Fibroblast of lung (primary cell): ENCODE data around the gene ITIH4. TPM values are rescaled to one million over a fixed set of nuclear protein-coding genes. Genes with fewer than 3 reads are reported as not detected.

Source experiments
- DNase-seq, 2 donors: peaks; one replicate each; pipeline versions ENCODE4 v3.0.0 to v3.0.0-alpha.2; 2010; ENCODE audit warnings: low read depth in 2 of 2
- H2AFZ ChIP-seq: 2 replicates; pipeline ENCODE4 v1.5.1; 2012; ENCODE audit warnings: low read length, control low read depth, inconsistent platforms
- H3K27ac ChIP-seq: 2 replicates; pipeline ENCODE4 v1.5.1; 2011; ENCODE audit warnings: low read length, control low read depth; ENCODE audit not compliant: insufficient read depth
- H3K27me3 ChIP-seq: 2 replicates; pipeline ENCODE4 v1.5.1; 2011; ENCODE audit warnings: mild to moderate bottlenecking, low read length; ENCODE audit not compliant: control insufficient read depth, insufficient read depth
- H3K36me3 ChIP-seq: 2 replicates; pipeline ENCODE4 v1.5.1; 2011; ENCODE audit warnings: low read length; ENCODE audit not compliant: control insufficient read depth, insufficient read depth
- H3K4me1 ChIP-seq: 2 replicates; pipeline ENCODE4 v1.5.1; 2011; ENCODE audit warnings: low read length; ENCODE audit not compliant: control insufficient read depth, insufficient read depth; ENCODE audit errors: extremely low read depth
- H3K4me2 ChIP-seq: 2 replicates; pipeline ENCODE4 v1.5.1; 2011; ENCODE audit warnings: low read length, control low read depth; ENCODE audit not compliant: insufficient read depth; ENCODE audit errors: extremely low read depth
- H3K4me3 ChIP-seq, 4 experiments: fragments of 200-600 bp in 1 of 4; sonication (generic) in 1 of 4; replicated peaks in 1 of 4; 2 replicates each; pipeline ENCODE4 v1.5.1; 2011 to 2016; ENCODE audit warnings: low read length in 4 of 4, low read depth in 3 of 4, mild to moderate bottlenecking in 3 of 4, control low read depth in 2 of 4, inconsistent platforms in 1 of 4, mixed read lengths in 1 of 4; ENCODE audit not compliant: insufficient read depth in 1 of 4; ENCODE audit errors: control extremely low read depth in 1 of 4
- H3K79me2 ChIP-seq: 2 replicates; pipeline ENCODE4 v1.5.1; 2012; ENCODE audit warnings: mild to moderate bottlenecking, low read length, inconsistent platforms; ENCODE audit not compliant: control insufficient read depth, insufficient read depth
- H3K9ac ChIP-seq: 2 replicates; pipeline ENCODE4 v1.5.1; 2011; ENCODE audit warnings: mild to moderate bottlenecking, low read length, control low read depth; ENCODE audit not compliant: insufficient read depth
- H3K9me3 ChIP-seq: 2 replicates; pipeline ENCODE4 v1.5.1; 2012; ENCODE audit warnings: low read depth, low read length; ENCODE audit not compliant: control insufficient read depth, insufficient read depth
- H4K20me1 ChIP-seq: 2 replicates; pipeline ENCODE4 v1.5.1; 2011; ENCODE audit warnings: low read length; ENCODE audit not compliant: control insufficient read depth, insufficient read depth; ENCODE audit errors: extremely low read depth
- CTCF ChIP-seq, 2 donors: IDR thresholded peaks in 1 of 2; conservative IDR thresholded peaks in 1 of 2; 1 replicate in 1 of 2; 2 replicates in 1 of 2; pipeline ENCODE4 v1.5.1; 2011 to 2012; ENCODE audit warnings: low read length in 2 of 2, control low read depth in 1 of 2, inconsistent platforms in 1 of 2, low read depth in 1 of 2, mild to moderate bottlenecking in 1 of 2
- EZH2 ChIP-seq: IDR thresholded peaks from 2 replicates; pipeline ENCODE4 v1.5.1; 2012; ENCODE audit warnings: low read length, control low read depth, mild to moderate bottlenecking; ENCODE audit errors: missing control alignments
- polyA plus RNA-seq, 2 donors: library from polyadenylated mRNA; depleted of rRNA in 1 of 2; stranded (reverse) in 1 of 2; unstranded in 1 of 2; fragments of >200 nt; gene quantifications; 2 replicates each; pipeline ENCODE4 v1.2.1, GENCODE V29; 2011 to 2012; ENCODE audit warnings: missing spikeins in 1 of 2
- total RNA-seq: library from RNA; depleted of rRNA; stranded (reverse); fragments of >200 nt; gene quantifications from 2 replicates; pipeline ENCODE4 v1.2.1, GENCODE V29; 2014

ITIH4 gene
- total and polyA plus RNA-seq, 2 donors (not counting 1 experiment from before 2014, with no cell fraction given) = 1.1 to 2.6 TPM

- Histone ChIP-seq H3K27me3 (no peaks in the 10 kb centered on the region), H3K4me1 (peaks cover 20% of the 10 kb centered on the region), H3K79me2 (no peaks in the 10 kb centered on the region), H3K4me2 (no peak overlapping the region), H3K9me3 (no peaks in the 10 kb centered on the region), H3K36me3 (no peaks in the 10 kb centered on the region), H2AFZ (no peak overlapping the region), H3K4me3 (no peak overlapping the region), H3K27ac (no peak overlapping the region), H4K20me1 (no peaks in the 10 kb centered on the region), H3K9ac (no peak overlapping the region)
- TF ChIP-seq CTCF (conservative IDR thresholded peaks at IDR 0.05 in 1 of 2, IDR thresholded peaks at IDR 0.05 in 1 of 2; ENCODE audit: low read depth in 1 of 2, low read length in 2 of 2) (no peak), EZH2 (no peak)
- no peak for DNase-seq
These were observed 5.4 kb upstream of the ITIH4 start for GRCh38 chr3:52835766-52836470.

DNA sequence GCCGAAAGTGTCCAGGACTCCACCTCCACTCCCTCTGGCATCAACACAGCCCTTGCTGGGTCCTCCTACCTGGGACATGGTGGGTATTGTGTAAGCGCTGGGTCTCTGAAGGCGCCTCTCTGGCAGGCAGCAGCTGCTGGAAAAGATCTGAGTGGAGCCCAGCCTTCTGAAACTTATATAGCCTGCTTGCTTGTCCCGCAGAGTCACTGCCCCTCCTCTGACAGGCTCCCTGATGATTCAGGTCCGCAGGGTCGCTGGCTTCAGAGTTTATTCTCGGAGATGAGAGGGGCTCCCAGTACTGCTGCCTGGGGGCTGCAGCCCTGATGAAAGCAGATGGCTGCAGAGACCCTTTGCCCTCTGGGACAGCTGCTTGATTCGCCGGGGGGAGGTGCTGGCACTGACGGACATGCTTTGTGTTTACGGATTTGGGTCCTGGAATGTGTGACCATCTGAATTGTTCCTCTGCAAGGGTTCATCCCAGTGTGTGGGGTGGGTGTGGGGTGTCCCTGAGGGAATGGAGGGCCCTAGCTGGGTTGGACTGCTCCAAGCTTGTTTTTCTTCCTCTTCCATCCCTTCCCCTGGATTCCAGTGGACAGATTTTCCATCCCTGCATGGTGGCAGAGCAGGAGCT lies 4.5 kb upstream of the ITIH4 start, which contains the start of gene MUSTN1:
Gene MUSTN1 (minus strand): TSS at position 149 of the 631 bp plus-strand sequence. CDS start 71 bp downstream, at position 78.
- Histone ChIP-seq H3K27ac (no peak within 1 kb of the TSS), H3K4me2 (peak within 1 kb of the TSS; percentile 23)

More for the DNA sequence above, 4.5 kb upstream of the ITIH4 start, which contains the start of gene MUSTN1:
- Histone ChIP-seq H3K9ac (no peak within 1 kb of the TSS), H3K9me3 (no peaks in the 10 kb centered on the region), H3K4me3 (no peak within 1 kb of the TSS), H3K79me2 (no peaks in the 10 kb centered on the region), H2AFZ (no peak within 1 kb of the TSS), H3K4me1 (peaks cover 22% of the 10 kb centered on the region), H3K27me3 (no peaks in the 10 kb centered on the region), H3K36me3 (no peaks in the 10 kb centered on the region), H4K20me1 (no peaks in the 10 kb centered on the region)
- DNase-seq = peak in 1 of 2 donors; percentile 40
- TF ChIP-seq CTCF (conservative IDR thresholded peaks at IDR 0.05 in 1 of 2, IDR thresholded peaks at IDR 0.05 in 1 of 2; ENCODE audit: low read depth in 1 of 2, low read length in 2 of 2) = no peak
- no peak for TF ChIP-seq EZH2
